ENCODE results near the gene ZNF423.
A peak's percentile ranks its signal among the peaks of the same experiment; 100 is the strongest.

The ZNF423 gene

GRCh38 chr16:49708491-49708890, 147.4 kb downstream of the ZNF423 start:
- Histone ChIP-seq H3K23ac (ENCODE audit: low read length in 2 of 2) (no peak overlapping the region), H2AK5ac (ENCODE audit: low read length, severe bottlenecking) (no peak overlapping the region), H3K36me3 (ENCODE audit: control insufficient read depth in 1 of 2, insufficient read depth in 2 of 2, low read depth in 1 of 2, low read length in 2 of 2) (no peaks in the 10 kb centered on the region), H4K91ac (ENCODE audit: low read length) (no peak overlapping the region), H3K79me1 (replicated peaks; ENCODE audit: low read length, poor library complexity, severe bottlenecking) (peaks cover 6% of the 10 kb centered on the region), H2BK120ac (ENCODE audit: low read depth, low read length) (no peak overlapping the region), H2BK12ac (ENCODE audit: low read length in 2 of 2) (no peak overlapping the region), H3K9me3 (ENCODE audit: control insufficient read depth, low read length) (no peaks in the 10 kb centered on the region), H4K8ac (ENCODE audit: low read length) (no peak overlapping the region), H3K4ac (ENCODE audit: low read depth in 1 of 2, low read length in 2 of 2) (no peak overlapping the region), H3K4me2 (ENCODE audit: low read length, poor library complexity, severe bottlenecking) (no peak overlapping the region), H3K18ac (ENCODE audit: low read depth in 1 of 2, low read length in 2 of 2) (no peak overlapping the region), H2BK15ac (ENCODE audit: low read depth, poor library complexity, severe bottlenecking) (no peak overlapping the region), H2BK5ac (ENCODE audit: low read depth, low read length, poor library complexity, severe bottlenecking) (no peak overlapping the region), H3K9ac (ENCODE audit: low read length) (no peak overlapping the region), H3K27me3 (ENCODE audit: control insufficient read depth in 1 of 2, insufficient read depth in 1 of 2, low read length in 2 of 2) (peaks cover 0 to 5% of the 10 kb centered on the region in 2 experiments), H3K4me3 (ENCODE audit: insufficient read depth in 1 of 2, low read depth in 1 of 2, low read length in 2 of 2) (no peak overlapping the region), H3K27ac (ENCODE audit: low read length, poor library complexity, severe bottlenecking) (no peak overlapping the region), H3K4me1 (ENCODE audit: control insufficient read depth, insufficient read depth, low read depth, low read length) (peaks cover 5% of the 10 kb centered on the region), H3K14ac (ENCODE audit: low read length in 2 of 2) (no peak overlapping the region), H2AFZ (ENCODE audit: low read depth, low read length) (no peak overlapping the region)
- 84% methylated on average over 6 of the region's 6 CpGs for WGBS
- DNase-seq: no peak

GRCh38 chr16:49706620-49707355, 149.1 kb downstream of the ZNF423 start:
- H2BK120ac ChIP-seq (ENCODE audit: low read depth, low read length): no peak overlapping the region

GRCh38 chr16:49704586-49705155, 151.2 kb downstream of the ZNF423 start:
- Histone ChIP-seq H3K27ac (ENCODE audit: low read length, poor library complexity, severe bottlenecking) (no peak overlapping the region), H2AFZ (ENCODE audit: low read depth, low read length) (no peak overlapping the region), H3K4me3 (ENCODE audit: insufficient read depth in 1 of 2, low read depth in 1 of 2, low read length in 2 of 2) (no peak overlapping the region), H3K18ac (ENCODE audit: low read depth in 1 of 2, low read length in 2 of 2) (no peak overlapping the region), H3K27me3 (ENCODE audit: control insufficient read depth in 1 of 2, insufficient read depth in 1 of 2, low read length in 2 of 2) (peaks cover 0 to 5% of the 10 kb centered on the region in 2 experiments), H2BK12ac (ENCODE audit: low read length in 2 of 2) (no peak overlapping the region), H3K4me1 (ENCODE audit: control insufficient read depth, insufficient read depth, low read depth, low read length) (peaks cover 32% of the 10 kb centered on the region), H3K14ac (ENCODE audit: low read length in 2 of 2) (peak overlapping the region in 1 of 2 experiments; percentile 42), H3K4ac (ENCODE audit: low read depth in 1 of 2, low read length in 2 of 2) (peak overlapping the region in 1 of 2 experiments; percentile 13), H3K9ac (ENCODE audit: low read length) (no peak overlapping the region), H4K91ac (ENCODE audit: low read length) (no peak overlapping the region), H3K9me3 (ENCODE audit: control insufficient read depth, low read length) (no peaks in the 10 kb centered on the region), H3K4me2 (ENCODE audit: low read length, poor library complexity, severe bottlenecking) (no peak overlapping the region), H2AK5ac (ENCODE audit: low read length, severe bottlenecking) (peak overlapping the region; percentile 58), H4K8ac (ENCODE audit: low read length) (no peak overlapping the region), H3K36me3 (ENCODE audit: control insufficient read depth in 1 of 2, insufficient read depth in 2 of 2, low read depth in 1 of 2, low read length in 2 of 2) (no peaks in the 10 kb centered on the region), H3K23ac (ENCODE audit: low read length in 2 of 2) (no peak overlapping the region), H2BK15ac (ENCODE audit: low read depth, poor library complexity, severe bottlenecking) (no peak overlapping the region), H2BK5ac (ENCODE audit: low read depth, low read length, poor library complexity, severe bottlenecking) (no peak overlapping the region), H3K79me1 (replicated peaks; ENCODE audit: low read length, poor library complexity, severe bottlenecking) (peaks cover 6% of the 10 kb centered on the region), H2BK120ac (ENCODE audit: low read depth, low read length) (no peak overlapping the region)
- 92% methylated on average over 2 of the region's 2 CpGs for WGBS
- no peak for DNase-seq

More at GRCh38 chr16:49706620-49707355, 149.1 kb downstream of the ZNF423 start:
- 95% methylated on average over 11 of the region's 11 CpGs for WGBS
- Histone ChIP-seq H3K4ac (ENCODE audit: low read depth in 1 of 2, low read length in 2 of 2) (no peak overlapping the region), H2AFZ (ENCODE audit: low read depth, low read length) (no peak overlapping the region), H3K9ac (ENCODE audit: low read length) (no peak overlapping the region), H2BK15ac (ENCODE audit: low read depth, poor library complexity, severe bottlenecking) (no peak overlapping the region), H4K91ac (ENCODE audit: low read length) (no peak overlapping the region), H3K27ac (ENCODE audit: low read length, poor library complexity, severe bottlenecking) (no peak overlapping the region), H3K4me2 (ENCODE audit: low read length, poor library complexity, severe bottlenecking) (no peak overlapping the region), H2BK5ac (ENCODE audit: low read depth, low read length, poor library complexity, severe bottlenecking) (no peak overlapping the region), H3K36me3 (ENCODE audit: control insufficient read depth in 1 of 2, insufficient read depth in 2 of 2, low read depth in 1 of 2, low read length in 2 of 2) (no peaks in the 10 kb centered on the region), H3K18ac (ENCODE audit: low read depth in 1 of 2, low read length in 2 of 2) (no peak overlapping the region), H2AK5ac (ENCODE audit: low read length, severe bottlenecking) (no peak overlapping the region), H3K4me1 (ENCODE audit: control insufficient read depth, insufficient read depth, low read depth, low read length) (peaks cover 18% of the 10 kb centered on the region), H4K8ac (ENCODE audit: low read length) (no peak overlapping the region), H3K9me3 (ENCODE audit: control insufficient read depth, low read length) (no peaks in the 10 kb centered on the region), H3K27me3 (ENCODE audit: control insufficient read depth in 1 of 2, insufficient read depth in 1 of 2, low read length in 2 of 2) (peaks cover 0 to 5% of the 10 kb centered on the region in 2 experiments), H2BK12ac (ENCODE audit: low read length in 2 of 2) (no peak overlapping the region), H3K14ac (ENCODE audit: low read length in 2 of 2) (no peak overlapping the region), H3K79me1 (replicated peaks; ENCODE audit: low read length, poor library complexity, severe bottlenecking) (peaks cover 6% of the 10 kb centered on the region), H3K4me3 (ENCODE audit: insufficient read depth in 1 of 2, low read depth in 1 of 2, low read length in 2 of 2) (no peak overlapping the region), H3K23ac (ENCODE audit: low read length in 2 of 2) (no peak overlapping the region)
- no peak for DNase-seq

GRCh38 chr16:49703483-49703882, 152.4 kb downstream of the ZNF423 start:
- H2BK12ac ChIP-seq (ENCODE audit: low read length in 2 of 2): no peak overlapping the region
- H3K4ac ChIP-seq (ENCODE audit: low read depth in 1 of 2, low read length in 2 of 2): no peak overlapping the region
- no peak for DNase-seq
- H3K9me3 ChIP-seq (ENCODE audit: control insufficient read depth, low read length): no peaks in the 10 kb centered on the region
- H2BK5ac ChIP-seq (ENCODE audit: low read depth, low read length, poor library complexity, severe bottlenecking): no peak overlapping the region
- H3K23ac ChIP-seq (ENCODE audit: low read length in 2 of 2): no peak overlapping the region
- peaks cover 8% of the 10 kb centered on the region for H3K79me1 ChIP-seq (replicated peaks; ENCODE audit: low read length, poor library complexity, severe bottlenecking)
- H4K8ac ChIP-seq (ENCODE audit: low read length): no peak overlapping the region
- H3K36me3 ChIP-seq (ENCODE audit: control insufficient read depth in 1 of 2, insufficient read depth in 2 of 2, low read depth in 1 of 2, low read length in 2 of 2): no peaks in the 10 kb centered on the region
- WGBS: 42% methylated on average over 1 of the region's 3 CpGs
- H2AK5ac ChIP-seq (ENCODE audit: low read length, severe bottlenecking): peak overlapping the region; percentile 86
- no peaks in the 10 kb centered on the region for H3K27me3 ChIP-seq (ENCODE audit: control insufficient read depth in 1 of 2, insufficient read depth in 1 of 2, low read length in 2 of 2)
- no peak overlapping the region for H3K4me3 ChIP-seq (ENCODE audit: insufficient read depth in 1 of 2, low read depth in 1 of 2, low read length in 2 of 2)
- no peak overlapping the region for H2BK120ac ChIP-seq (ENCODE audit: low read depth, low read length)
- H3K27ac ChIP-seq (ENCODE audit: low read length, poor library complexity, severe bottlenecking): peak overlapping the region; percentile 22
- H3K9ac ChIP-seq (ENCODE audit: low read length): no peak overlapping the region
- peak overlapping the region in 1 of 2 experiments; percentile 4 for H3K14ac ChIP-seq (ENCODE audit: low read length in 2 of 2)
- H3K4me2 ChIP-seq (ENCODE audit: low read length, poor library complexity, severe bottlenecking): no peak overlapping the region
- H2BK15ac ChIP-seq (ENCODE audit: low read depth, poor library complexity, severe bottlenecking): no peak overlapping the region
- no peak overlapping the region for H4K91ac ChIP-seq (ENCODE audit: low read length)
- H2AFZ ChIP-seq (ENCODE audit: low read depth, low read length): no peak overlapping the region
- no peak overlapping the region for H3K18ac ChIP-seq (ENCODE audit: low read depth in 1 of 2, low read length in 2 of 2)
- peaks cover 38% of the 10 kb centered on the region for H3K4me1 ChIP-seq (ENCODE audit: control insufficient read depth, insufficient read depth, low read depth, low read length)

Measured in mesenchymal stem cell (in vitro differentiated cells and primary cell).